Measurements from ENCODE around the gene KDM6A. TPM values are rescaled to one million over a fixed set of nuclear protein-coding genes. Genes with fewer than 3 reads are reported as not detected.

The KDM6A gene
- total RNA-seq, 1 experiment from 2014 or later, result 42.8 TPM

GRCh38 chrX:44906542-44906941, 33.6 kb downstream of the KDM6A start:
- H4K91ac ChIP-seq (ENCODE audit: insufficient read length, low read depth, low read length), result no peak overlapping the region
- WGBS (ENCODE audit: extremely low coverage, insufficient read length, low lambda C conversion rate), result 100% methylated on average over 1 of the region's 6 CpGs
- Mint-ChIP-seq H3K4me1 (peaks cover 17 to 30% of the 10 kb centered on the region in 2 experiments), H3K27ac (no peak overlapping the region), H3K36me3 (ENCODE audit: insufficient read depth in 1 of 3, low read depth in 3 of 3) (peaks cover 17 to 30% (median 19%) of the 10 kb centered on the region in 3 experiments), H3K4me3 (no peak overlapping the region), H3K27me3 (ENCODE audit: low read depth) (peaks cover 2% of the 10 kb centered on the region; the same call in 1 of the 2 replicates), H3K9me3 (peaks cover 76 to 82% of the 10 kb centered on the region in 2 experiments)
- peaks cover 15% of the 10 kb centered on the region for H3K9me3 ChIP-seq (ENCODE audit: control insufficient read depth, low read depth, low read length)
- no peak overlapping the region for H3K4ac ChIP-seq (ENCODE audit: low read depth, low read length)
- no peak overlapping the region for H3K4me2 ChIP-seq (ENCODE audit: insufficient read depth, insufficient read length, low read length)
- no peak overlapping the region for H3K27ac ChIP-seq (ENCODE audit: insufficient read length, low read depth, low read length)
- H2BK20ac ChIP-seq (ENCODE audit: low read depth, low read length, poor library complexity, severe bottlenecking), result no peak overlapping the region
- H4K8ac ChIP-seq (replicated peaks; ENCODE audit: insufficient read length, low read depth, low read length), result no peak overlapping the region
- no peaks in the 10 kb centered on the region for H3K23me2 ChIP-seq (ENCODE audit: insufficient read length, low read depth, low read length, poor library complexity, severe bottlenecking)
- H2AK5ac ChIP-seq (ENCODE audit: insufficient read length, low read length), result no peak overlapping the region
- no peaks in the 10 kb centered on the region for H4K20me1 ChIP-seq (ENCODE audit: control insufficient read depth, insufficient read depth, insufficient read length)
- no peak overlapping the region for H3K14ac ChIP-seq (ENCODE audit: insufficient read depth, low read length)
- no peak overlapping the region for H2BK120ac ChIP-seq (ENCODE audit: low read depth, low read length, poor library complexity, severe bottlenecking)
- no peak overlapping the region for H2BK5ac ChIP-seq (ENCODE audit: insufficient read length, low read length)
- no peak overlapping the region for H3K18ac ChIP-seq (ENCODE audit: insufficient read length, low read depth, low read length)
- H3K79me1 ChIP-seq (ENCODE audit: insufficient read depth, low read depth, low read length, poor library complexity, severe bottlenecking), result peaks cover 7% of the 10 kb centered on the region
- DNase-seq, result no peak
- TF ChIP-seq CTCF (conservative IDR thresholded peaks at IDR 0.05), result no peak
- no peak overlapping the region for H3K56ac ChIP-seq (ENCODE audit: insufficient read length, low read depth, low read length)
- no peak overlapping the region for H2BK12ac ChIP-seq (ENCODE audit: insufficient read length, low read depth, low read length)
- no peak overlapping the region for H3K23ac ChIP-seq (ENCODE audit: insufficient read length, low read depth, low read length)
- no peak overlapping the region for H4K5ac ChIP-seq (ENCODE audit: insufficient read length, low read depth, low read length)
- no peak overlapping the region for H2BK15ac ChIP-seq (ENCODE audit: low read depth, low read length)
- no peak overlapping the region for H3K9ac ChIP-seq (ENCODE audit: extremely low read depth, insufficient read length, low read length)
- no peak overlapping the region for H3T11ph ChIP-seq (ENCODE audit: low read length)
- H3K4me1 ChIP-seq (ENCODE audit: insufficient read depth, low read length), result no peaks in the 10 kb centered on the region
- H3K79me2 ChIP-seq (ENCODE audit: insufficient read depth, low read length), result peaks cover 25% of the 10 kb centered on the region; the same call in 1 of the 2 replicates
- H2AFZ ChIP-seq (ENCODE audit: low read length), result no peak overlapping the region
- H3K27me3 ChIP-seq (ENCODE audit: insufficient read depth, low read length), result no peaks in the 10 kb centered on the region
